SK-N-MC (cell line): ENCODE data around the gene GRIA1.

Source experiments
- EZH2 ChIP-seq: fragments of 200-600 bp; sonication (generic); IDR thresholded peaks from one replicate; pipeline ENCODE4 v1.6.1; 2017; ENCODE audit warnings: antibody characterized with exemption
- FOXP2 ChIP-seq: optimal IDR thresholded peaks from 2 replicates; pipeline ENCODE3; 2011; ENCODE audit warnings: mild to moderate bottlenecking, moderate library complexity; ENCODE audit not compliant: insufficient read depth; ENCODE audit errors: extremely low read length, control extremely low read depth
- POLR2AphosphoS5 ChIP-seq: IDR thresholded peaks from 2 replicates; pipeline ENCODE4 v1.6.1; 2012; ENCODE audit warnings: mild to moderate bottlenecking, low read depth, low read length, borderline replicate concordance

DNA sequence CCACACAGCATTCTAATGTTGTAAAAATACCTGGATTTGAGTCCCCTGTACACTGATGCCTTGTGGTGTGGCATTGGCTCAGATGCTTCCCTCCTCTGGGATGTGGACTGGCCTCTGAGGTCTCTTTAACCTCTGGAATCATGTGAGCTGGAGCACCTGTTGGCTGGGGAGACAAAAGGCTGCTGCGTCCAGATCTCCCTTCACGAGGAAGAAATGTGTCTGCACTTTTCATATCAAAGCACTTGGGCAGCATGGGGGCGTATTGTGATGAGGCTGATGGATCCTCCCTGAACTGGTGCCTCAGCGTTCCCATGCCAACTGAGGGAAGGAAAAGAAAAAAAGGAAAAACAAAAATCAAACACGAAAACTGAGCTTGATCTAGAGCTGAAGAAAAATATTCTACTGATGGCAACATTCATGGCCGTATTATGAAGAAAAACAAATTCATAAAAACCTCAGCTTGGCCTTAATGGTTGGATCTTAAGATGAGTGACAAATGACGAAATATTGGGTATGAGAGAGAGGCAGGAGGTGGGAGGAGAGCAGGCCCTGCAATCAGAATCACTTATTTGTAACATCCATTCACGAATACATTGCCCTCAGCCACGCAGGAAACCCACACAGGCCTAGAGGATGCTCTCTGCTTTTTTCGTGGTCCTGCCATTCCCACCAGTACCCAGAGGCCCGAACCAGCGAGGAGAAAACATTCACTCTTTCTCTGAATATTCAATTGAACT is 26.2 kb downstream of the GRIA1 start:
- TF ChIP-seq EZH2 (no peak), POLR2AphosphoS5 (no peak), FOXP2 (no peak)
